ENCODE results near the gene TMEM135. TPM values are rescaled to one million over a fixed set of nuclear protein-coding genes. Genes with fewer than 3 reads are reported as not detected.

TMEM135 gene
- total RNA-seq, 1 experiment from 2014 or later, result 12.6 TPM

- no peak for DNase-seq
- intact Hi-C loops (cut with micrococcal nuclease; ENCODE audit: unreplicated experiment), result no loop called here
- CTCF ChIA-PET, result no interaction called here
- no TSS peak for BruUV-seq (replicated peaks)
- no peaks in the 10 kb centered on the region for H3K27me3 Mint-ChIP-seq (ENCODE audit: unreplicated experiment)
- H3K27ac Mint-ChIP-seq (ENCODE audit: unreplicated experiment), result no peak overlapping the region
- TF ChIP-seq CTCF (IDR thresholded peaks at IDR 0.05; ENCODE audit: unreplicated experiment), result no peak
- H3K36me3 Mint-ChIP-seq (ENCODE audit: insufficient read depth, unreplicated experiment), result no peaks in the 10 kb centered on the region
- H3K4me1 Mint-ChIP-seq (ENCODE audit: low read depth, unreplicated experiment), result no peaks in the 10 kb centered on the region
- H3K4me3 Mint-ChIP-seq (ENCODE audit: low read depth, unreplicated experiment), result no peak overlapping the region
- H3K9me3 Mint-ChIP-seq (ENCODE audit: low read depth, unreplicated experiment), result peaks cover 2% of the 10 kb centered on the region
Measured at GRCh38 chr11:87239001-87239400, 201.3 kb downstream of the TMEM135 start.

GRCh38 chr11:87239531-87239930 lies 201.8 kb downstream of the TMEM135 start:
- H3K27ac Mint-ChIP-seq (ENCODE audit: unreplicated experiment), result no peak overlapping the region
- H3K36me3 Mint-ChIP-seq (ENCODE audit: insufficient read depth, unreplicated experiment), result no peaks in the 10 kb centered on the region
- no peaks in the 10 kb centered on the region for H3K9me3 Mint-ChIP-seq (ENCODE audit: low read depth, unreplicated experiment)
- TF ChIP-seq CTCF (IDR thresholded peaks at IDR 0.05; ENCODE audit: unreplicated experiment), result no peak
- DNase-seq, result no peak
- BruUV-seq (replicated peaks), result no TSS peak
- no peaks in the 10 kb centered on the region for H3K27me3 Mint-ChIP-seq (ENCODE audit: unreplicated experiment)
- intact Hi-C loops (cut with micrococcal nuclease; ENCODE audit: unreplicated experiment), result no loop called here
- CTCF ChIA-PET, result no interaction called here
- no peaks in the 10 kb centered on the region for H3K4me1 Mint-ChIP-seq (ENCODE audit: low read depth, unreplicated experiment)
- no peak overlapping the region for H3K4me3 Mint-ChIP-seq (ENCODE audit: low read depth, unreplicated experiment)

- intact Hi-C loops (cut with micrococcal nuclease; ENCODE audit: unreplicated experiment), result no loop called here
- no peak for DNase-seq
- TF ChIP-seq CTCF (IDR thresholded peaks at IDR 0.05; ENCODE audit: unreplicated experiment), result no peak
- Mint-ChIP-seq H3K27me3 (ENCODE audit: unreplicated experiment) (no peaks in the 10 kb centered on the region), H3K4me1 (ENCODE audit: low read depth, unreplicated experiment) (no peaks in the 10 kb centered on the region), H3K36me3 (ENCODE audit: insufficient read depth, unreplicated experiment) (no peaks in the 10 kb centered on the region), H3K9me3 (ENCODE audit: low read depth, unreplicated experiment) (no peaks in the 10 kb centered on the region), H3K27ac (ENCODE audit: unreplicated experiment) (no peak overlapping the region), H3K4me3 (ENCODE audit: low read depth, unreplicated experiment) (no peak overlapping the region)
- CTCF ChIA-PET, result interaction anchor here (0.6 kb wide), 1 partner anchor 25 kb away, joined by 3 read pairs; no protein-coding TSS in a partner anchor
- no TSS peak for BruUV-seq (replicated peaks)
Measured at GRCh38 chr11:87251560-87251959, 213.8 kb downstream of the TMEM135 start.

- TF ChIP-seq CTCF (IDR thresholded peaks at IDR 0.05; ENCODE audit: unreplicated experiment), result no peak
- Mint-ChIP-seq H3K9me3 (ENCODE audit: low read depth, unreplicated experiment) (no peaks in the 10 kb centered on the region), H3K27ac (ENCODE audit: unreplicated experiment) (no peak overlapping the region), H3K27me3 (ENCODE audit: unreplicated experiment) (no peaks in the 10 kb centered on the region), H3K4me3 (ENCODE audit: low read depth, unreplicated experiment) (no peak overlapping the region), H3K36me3 (ENCODE audit: insufficient read depth, unreplicated experiment) (no peaks in the 10 kb centered on the region), H3K4me1 (ENCODE audit: low read depth, unreplicated experiment) (no peaks in the 10 kb centered on the region)
- DNase-seq, result no peak
- intact Hi-C loops (cut with micrococcal nuclease; ENCODE audit: unreplicated experiment), result no loop called here
- CTCF ChIA-PET, result no interaction called here
- BruUV-seq (replicated peaks), result no TSS peak
Measured at GRCh38 chr11:87252869-87253268, 215.1 kb downstream of the TMEM135 start.
